Neural cell (in vitro differentiated cells): ENCODE data around the gene IL21R. TPM values are rescaled to one million over a fixed set of nuclear protein-coding genes. Genes with fewer than 3 reads are reported as not detected.

Source experiments
- H2AFZ ChIP-seq: fragments of 200-600, 300-800 bp; sonication (generic), shearing (Covaris generic); 2 replicates; pipeline ENCODE4 v1.6.0; 2014; ENCODE audit warnings: low read depth, mild to moderate bottlenecking, antibody characterized with exemption, low read length, moderate library complexity
- H3F3A ChIP-seq: fragments of 200-600 bp; shearing (Covaris generic); 2 replicates; pipeline ENCODE4 v1.6.1; 2016; ENCODE audit warnings: mild to moderate bottlenecking, moderate library complexity, mixed read lengths, antibody characterized with exemption, low read length; ENCODE audit not compliant: insufficient read depth, poor library complexity, severe bottlenecking
- H3K27ac ChIP-seq: fragments of 200-600, 300-800 bp; sonication (generic), shearing (Covaris generic); 2 replicates; pipeline ENCODE4 v1.5.1; 2014; ENCODE audit warnings: mild to moderate bottlenecking, low read length, moderate library complexity
- H3K27me3 ChIP-seq: fragments of 300-800, 200-600 bp; sonication (generic), shearing (Covaris generic); 2 replicates; pipeline ENCODE4 v1.6.0; 2014; ENCODE audit warnings: mild to moderate bottlenecking, low read depth, low read length, moderate library complexity; ENCODE audit not compliant: insufficient read depth
- H3K36me3 ChIP-seq: fragments of 300-800, 200-600 bp; sonication (generic), shearing (Covaris generic); 2 replicates; pipeline ENCODE4 v1.5.1; 2014; ENCODE audit warnings: mild to moderate bottlenecking, antibody characterized with exemption, low read length, moderate library complexity; ENCODE audit not compliant: insufficient read depth
- H3K4me2 ChIP-seq: fragments of 300-800, 200-600 bp; sonication (generic), shearing (Covaris generic); 2 replicates; pipeline ENCODE4 v1.6.0; 2014; ENCODE audit warnings: mild to moderate bottlenecking, low read length
- H3K4me3 ChIP-seq: fragments of 300-800, 200-600 bp; sonication (generic), shearing (Covaris generic); 2 replicates; pipeline ENCODE4 v1.5.1; 2014; ENCODE audit warnings: mild to moderate bottlenecking, low read length, moderate library complexity
- H3K79me2 ChIP-seq: fragments of 200-600 bp; shearing (Covaris generic); replicated peaks from 2 replicates; pipeline ENCODE4 v1.6.0; 2014; ENCODE audit warnings: mild to moderate bottlenecking, low read length, moderate library complexity; ENCODE audit not compliant: insufficient read depth
- H3K9ac ChIP-seq: fragments of 300-800, 200-600 bp; sonication (generic), shearing (Covaris generic); 2 replicates; pipeline ENCODE4 v1.6.1; 2016; ENCODE audit warnings: mild to moderate bottlenecking, low read length, mixed read lengths
- H3K9me2 ChIP-seq: fragments of 200-600 bp; shearing (Covaris generic); 2 replicates; pipeline ENCODE4 v1.6.1; 2016; ENCODE audit warnings: mild to moderate bottlenecking, low read length, mixed read lengths; ENCODE audit not compliant: insufficient read depth
- H3K9me3 ChIP-seq: fragments of 200-600, 300-800 bp; sonication (generic), shearing (Covaris generic); 2 replicates; pipeline ENCODE4 v1.6.1; 2016; ENCODE audit warnings: mild to moderate bottlenecking, mixed run types, low read length, moderate library complexity, mixed read lengths
- H4K20me1 ChIP-seq: fragments of 200-600 bp; shearing (Covaris generic); 2 replicates; pipeline ENCODE4 v1.6.1; 2016; ENCODE audit warnings: mild to moderate bottlenecking, mixed run types; ENCODE audit not compliant: insufficient read depth
- EP300 ChIP-seq: fragments of 450-650 bp; conservative IDR thresholded peaks from 2 replicates; pipeline ENCODE4 v1.6.1; 2014; ENCODE audit warnings: antibody characterized with exemption, mild to moderate bottlenecking, moderate library complexity; ENCODE audit not compliant: poor library complexity, severe bottlenecking
- EZH2 ChIP-seq: fragments of 200-600, 300-800 bp; shearing (Covaris generic), sonication (generic); IDR thresholded peaks from 2 replicates; pipeline ENCODE4 v1.6.1; 2014; ENCODE audit warnings: antibody characterized with exemption, low read length, borderline replicate concordance, mild to moderate bottlenecking; ENCODE audit not compliant: insufficient read depth, poor library complexity, severe bottlenecking
- MXI1 ChIP-seq: fragments of 450-650 bp; conservative IDR thresholded peaks from 2 replicates; pipeline ENCODE4 v1.6.1; 2014; ENCODE audit warnings: antibody characterized with exemption, mild to moderate bottlenecking; ENCODE audit not compliant: poor library complexity, severe bottlenecking
- POLR2AphosphoS5 ChIP-seq: IDR thresholded peaks from 2 replicates; pipeline ENCODE4 v1.6.1; 2012
- RAD21 ChIP-seq: fragments of 450-650 bp; conservative IDR thresholded peaks from 2 replicates; pipeline ENCODE4 v1.6.1; 2014; ENCODE audit warnings: antibody characterized with exemption, mild to moderate bottlenecking, moderate library complexity
- SMC3 ChIP-seq: fragments of 450-650 bp; conservative IDR thresholded peaks from 2 replicates; pipeline ENCODE4 v1.6.1; 2014; ENCODE audit warnings: antibody characterized with exemption, mild to moderate bottlenecking, moderate library complexity; ENCODE audit not compliant: poor library complexity
- TAF1 ChIP-seq: IDR thresholded peaks from 2 replicates; pipeline ENCODE4 v1.6.1; 2012; ENCODE audit warnings: low read depth
- polyA plus RNA-seq: library from polyadenylated mRNA; depleted of rRNA; stranded (reverse); fragments of >200 nt; gene quantifications from 2 replicates; pipeline ENCODE4 v1.2.3, GENCODE V29; 2014
- TF ChIP-seq, protein P1 (sequence below): fragments of 450-650 bp; IDR thresholded peaks from 2 replicates; pipeline ENCODE4 v1.5.1; 2014; ENCODE audit warnings: antibody characterized with exemption, mild to moderate bottlenecking, moderate library complexity; ENCODE audit not compliant: poor library complexity, severe bottlenecking
- TF ChIP-seq, protein P2 (sequence below): IDR thresholded peaks from 2 replicates; pipeline ENCODE4 v1.6.1; 2012; ENCODE audit warnings: borderline replicate concordance

IL21R gene
- polyA plus RNA-seq, 1 donor from 2014 or later: not detected

DNA sequence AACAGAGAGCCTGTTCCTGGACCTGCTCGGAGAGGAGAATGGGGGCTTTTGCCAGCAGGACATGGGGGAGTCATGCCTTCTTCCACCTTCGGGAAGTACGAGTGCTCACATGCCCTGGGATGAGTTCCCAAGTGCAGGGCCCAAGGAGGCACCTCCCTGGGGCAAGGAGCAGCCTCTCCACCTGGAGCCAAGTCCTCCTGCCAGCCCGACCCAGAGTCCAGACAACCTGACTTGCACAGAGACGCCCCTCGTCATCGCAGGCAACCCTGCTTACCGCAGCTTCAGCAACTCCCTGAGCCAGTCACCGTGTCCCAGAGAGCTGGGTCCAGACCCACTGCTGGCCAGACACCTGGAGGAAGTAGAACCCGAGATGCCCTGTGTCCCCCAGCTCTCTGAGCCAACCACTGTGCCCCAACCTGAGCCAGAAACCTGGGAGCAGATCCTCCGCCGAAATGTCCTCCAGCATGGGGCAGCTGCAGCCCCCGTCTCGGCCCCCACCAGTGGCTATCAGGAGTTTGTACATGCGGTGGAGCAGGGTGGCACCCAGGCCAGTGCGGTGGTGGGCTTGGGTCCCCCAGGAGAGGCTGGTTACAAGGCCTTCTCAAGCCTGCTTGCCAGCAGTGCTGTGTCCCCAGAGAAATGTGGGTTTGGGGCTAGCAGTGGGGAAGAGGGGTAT, 39.3 kb upstream of the IL21R start:
- no peak for TF ChIP-seq POLR2AphosphoS5
- TF ChIP-seq EP300: no peak
- TF ChIP-seq RAD21: no peak
- TF ChIP-seq SMC3: no peak
- TF ChIP-seq, protein P1, sequence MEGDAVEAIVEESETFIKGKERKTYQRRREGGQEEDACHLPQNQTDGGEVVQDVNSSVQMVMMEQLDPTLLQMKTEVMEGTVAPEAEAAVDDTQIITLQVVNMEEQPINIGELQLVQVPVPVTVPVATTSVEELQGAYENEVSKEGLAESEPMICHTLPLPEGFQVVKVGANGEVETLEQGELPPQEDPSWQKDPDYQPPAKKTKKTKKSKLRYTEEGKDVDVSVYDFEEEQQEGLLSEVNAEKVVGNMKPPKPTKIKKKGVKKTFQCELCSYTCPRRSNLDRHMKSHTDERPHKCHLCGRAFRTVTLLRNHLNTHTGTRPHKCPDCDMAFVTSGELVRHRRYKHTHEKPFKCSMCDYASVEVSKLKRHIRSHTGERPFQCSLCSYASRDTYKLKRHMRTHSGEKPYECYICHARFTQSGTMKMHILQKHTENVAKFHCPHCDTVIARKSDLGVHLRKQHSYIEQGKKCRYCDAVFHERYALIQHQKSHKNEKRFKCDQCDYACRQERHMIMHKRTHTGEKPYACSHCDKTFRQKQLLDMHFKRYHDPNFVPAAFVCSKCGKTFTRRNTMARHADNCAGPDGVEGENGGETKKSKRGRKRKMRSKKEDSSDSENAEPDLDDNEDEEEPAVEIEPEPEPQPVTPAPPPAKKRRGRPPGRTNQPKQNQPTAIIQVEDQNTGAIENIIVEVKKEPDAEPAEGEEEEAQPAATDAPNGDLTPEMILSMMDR: no peak
- TF ChIP-seq, protein P2, sequence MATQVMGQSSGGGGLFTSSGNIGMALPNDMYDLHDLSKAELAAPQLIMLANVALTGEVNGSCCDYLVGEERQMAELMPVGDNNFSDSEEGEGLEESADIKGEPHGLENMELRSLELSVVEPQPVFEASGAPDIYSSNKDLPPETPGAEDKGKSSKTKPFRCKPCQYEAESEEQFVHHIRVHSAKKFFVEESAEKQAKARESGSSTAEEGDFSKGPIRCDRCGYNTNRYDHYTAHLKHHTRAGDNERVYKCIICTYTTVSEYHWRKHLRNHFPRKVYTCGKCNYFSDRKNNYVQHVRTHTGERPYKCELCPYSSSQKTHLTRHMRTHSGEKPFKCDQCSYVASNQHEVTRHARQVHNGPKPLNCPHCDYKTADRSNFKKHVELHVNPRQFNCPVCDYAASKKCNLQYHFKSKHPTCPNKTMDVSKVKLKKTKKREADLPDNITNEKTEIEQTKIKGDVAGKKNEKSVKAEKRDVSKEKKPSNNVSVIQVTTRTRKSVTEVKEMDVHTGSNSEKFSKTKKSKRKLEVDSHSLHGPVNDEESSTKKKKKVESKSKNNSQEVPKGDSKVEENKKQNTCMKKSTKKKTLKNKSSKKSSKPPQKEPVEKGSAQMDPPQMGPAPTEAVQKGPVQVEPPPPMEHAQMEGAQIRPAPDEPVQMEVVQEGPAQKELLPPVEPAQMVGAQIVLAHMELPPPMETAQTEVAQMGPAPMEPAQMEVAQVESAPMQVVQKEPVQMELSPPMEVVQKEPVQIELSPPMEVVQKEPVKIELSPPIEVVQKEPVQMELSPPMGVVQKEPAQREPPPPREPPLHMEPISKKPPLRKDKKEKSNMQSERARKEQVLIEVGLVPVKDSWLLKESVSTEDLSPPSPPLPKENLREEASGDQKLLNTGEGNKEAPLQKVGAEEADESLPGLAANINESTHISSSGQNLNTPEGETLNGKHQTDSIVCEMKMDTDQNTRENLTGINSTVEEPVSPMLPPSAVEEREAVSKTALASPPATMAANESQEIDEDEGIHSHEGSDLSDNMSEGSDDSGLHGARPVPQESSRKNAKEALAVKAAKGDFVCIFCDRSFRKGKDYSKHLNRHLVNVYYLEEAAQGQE: no peak
- TF ChIP-seq MXI1: no peak
- TF ChIP-seq TAF1: no peak
- TF ChIP-seq EZH2: no peak
- no peaks in the 10 kb centered on the region for H4K20me1 ChIP-seq
- H3K27ac ChIP-seq: no peak overlapping the region
- no peak overlapping the region for H3K4me3 ChIP-seq
- no peak overlapping the region for H3K9ac ChIP-seq
- no peaks in the 10 kb centered on the region for H3K79me2 ChIP-seq
- H3K9me2 ChIP-seq: no peaks in the 10 kb centered on the region
- H3K9me3 ChIP-seq: no peaks in the 10 kb centered on the region
- H3K36me3 ChIP-seq: no peaks in the 10 kb centered on the region
- no peak overlapping the region for H3K4me2 ChIP-seq
- no peaks in the 10 kb centered on the region for H3F3A ChIP-seq
- H3K27me3 ChIP-seq: no peaks in the 10 kb centered on the region
- H2AFZ ChIP-seq: no peak overlapping the region

DNA sequence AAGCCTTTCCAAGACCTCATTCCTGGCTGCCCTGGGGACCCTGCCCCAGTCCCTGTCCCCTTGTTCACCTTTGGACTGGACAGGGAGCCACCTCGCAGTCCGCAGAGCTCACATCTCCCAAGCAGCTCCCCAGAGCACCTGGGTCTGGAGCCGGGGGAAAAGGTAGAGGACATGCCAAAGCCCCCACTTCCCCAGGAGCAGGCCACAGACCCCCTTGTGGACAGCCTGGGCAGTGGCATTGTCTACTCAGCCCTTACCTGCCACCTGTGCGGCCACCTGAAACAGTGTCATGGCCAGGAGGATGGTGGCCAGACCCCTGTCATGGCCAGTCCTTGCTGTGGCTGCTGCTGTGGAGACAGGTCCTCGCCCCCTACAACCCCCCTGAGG, 38.7 kb upstream of the IL21R start:
- H3K9ac ChIP-seq: no peak overlapping the region
- TF ChIP-seq RAD21 (no peak), TAF1 (no peak), EP300 (no peak), POLR2AphosphoS5 (no peak), SMC3 (no peak), MXI1 (no peak), EZH2 (no peak)
- TF ChIP-seq, protein P1: no peak
- TF ChIP-seq, protein P2: no peak
- H3K79me2 ChIP-seq: no peaks in the 10 kb centered on the region

More for the DNA sequence above, 38.7 kb upstream of the IL21R start:
- Histone ChIP-seq H4K20me1 (no peaks in the 10 kb centered on the region), H2AFZ (no peak overlapping the region), H3K9me2 (no peaks in the 10 kb centered on the region), H3K9me3 (no peaks in the 10 kb centered on the region), H3K27me3 (no peaks in the 10 kb centered on the region), H3K4me3 (no peak overlapping the region), H3K4me2 (no peak overlapping the region), H3F3A (no peaks in the 10 kb centered on the region), H3K36me3 (no peaks in the 10 kb centered on the region), H3K27ac (no peak overlapping the region)
